Astrocyte (in vitro differentiated cells and primary cell): ENCODE data around the gene ZNF816. TPM values are rescaled to one million over a fixed set of nuclear protein-coding genes. Genes with fewer than 3 reads are reported as not detected.
"Not testable (repeated sequence)": the region's sequence is repeated elsewhere in the genome, so short reads cannot be mapped to it uniquely, and the experiment has no call there.

Experiments
- DNase-seq: peaks from one replicate; pipeline ENCODE4 v3.0.0-alpha.2; 2010; ENCODE audit warnings: low read depth
- FAIRE-seq: peaks from 2 replicates; lab custom pipeline; 2011; peaks lifted over from hg19 to GRCh38; lab: Jason Lieb, UNC
- H2AFZ ChIP-seq: 2 replicates; pipeline ENCODE4 v1.6.0; 2012; ENCODE audit warnings: low read depth, low read length, inconsistent platforms
- H3K27ac ChIP-seq: 2 replicates; pipeline ENCODE4 v1.5.1; 2011; ENCODE audit warnings: low read depth, low read length, inconsistent platforms
- H3K27me3 ChIP-seq: 2 replicates; pipeline ENCODE4 v1.6.0; 2011; ENCODE audit warnings: low read length, inconsistent platforms; ENCODE audit not compliant: insufficient read depth
- H3K36me3 ChIP-seq: 2 replicates; pipeline ENCODE4 v1.5.1; 2011; ENCODE audit warnings: low read length, inconsistent platforms; ENCODE audit not compliant: insufficient read depth
- H3K4me1 ChIP-seq: 2 replicates; pipeline ENCODE4 v1.5.1; 2011; ENCODE audit warnings: low read length, inconsistent platforms; ENCODE audit not compliant: insufficient read depth
- H3K4me2 ChIP-seq: 2 replicates; pipeline ENCODE4 v1.6.0; 2012; ENCODE audit warnings: low read length, inconsistent platforms
- H3K4me3 ChIP-seq: 2 replicates; pipeline ENCODE4 v1.5.1; 2011; ENCODE audit warnings: low read depth, mild to moderate bottlenecking, low read length, inconsistent platforms; ENCODE audit not compliant: insufficient read depth
- H3K79me2 ChIP-seq: 2 replicates; pipeline ENCODE4 v1.6.0; 2012; ENCODE audit warnings: mild to moderate bottlenecking, low read length, inconsistent platforms; ENCODE audit not compliant: insufficient read depth
- H3K9ac ChIP-seq: 2 replicates; pipeline ENCODE4 v1.6.0; 2012; ENCODE audit warnings: mild to moderate bottlenecking, low read length, inconsistent platforms
- H3K9me3 ChIP-seq: 2 replicates; pipeline ENCODE4 v1.5.1; 2012; ENCODE audit warnings: low read depth, mild to moderate bottlenecking, low read length, inconsistent platforms; ENCODE audit not compliant: insufficient read depth
- H4K20me1 ChIP-seq: 2 replicates; pipeline ENCODE4 v1.6.0; 2012; ENCODE audit warnings: low read length, inconsistent platforms; ENCODE audit not compliant: insufficient read depth
- H3K27ac Mint-ChIP-seq: one replicate; pipeline ENCODE4 v1.8.0; 2021; ENCODE audit warnings: mild to moderate bottlenecking, mixed read lengths; ENCODE audit not compliant: unreplicated experiment
- H3K27me3 Mint-ChIP-seq: one replicate; pipeline ENCODE4 v1.8.0; 2021; ENCODE audit warnings: low read depth, mixed read lengths; ENCODE audit not compliant: unreplicated experiment
- H3K36me3 Mint-ChIP-seq: one replicate; pipeline ENCODE4 v1.8.0; 2021; ENCODE audit warnings: low read depth, mixed read lengths; ENCODE audit not compliant: unreplicated experiment
- H3K4me1 Mint-ChIP-seq: one replicate; pipeline ENCODE4 v1.8.0; 2021; ENCODE audit warnings: low read depth, mixed read lengths; ENCODE audit not compliant: unreplicated experiment
- H3K4me3 Mint-ChIP-seq: one replicate; pipeline ENCODE4 v1.8.0; 2021; ENCODE audit warnings: mild to moderate bottlenecking, moderate library complexity, mixed read lengths; ENCODE audit not compliant: unreplicated experiment
- H3K9me3 Mint-ChIP-seq: one replicate; pipeline ENCODE4 v1.8.0; 2021; ENCODE audit warnings: mild to moderate bottlenecking, mixed read lengths; ENCODE audit not compliant: unreplicated experiment
- EZH2 ChIP-seq: IDR thresholded peaks from 2 replicates; pipeline ENCODE4 v1.6.1; 2012; ENCODE audit warnings: mild to moderate bottlenecking, low read length, inconsistent platforms; ENCODE audit not compliant: insufficient read depth
- total RNA-seq: library from RNA; stranded (reverse); gene quantifications from 2 replicates; pipeline ENCODE4 v1.2.1, GENCODE V29; 2021
- TF ChIP-seq, protein P1 (sequence below): IDR thresholded peaks from 2 replicates; pipeline ENCODE4 v1.5.1; 2011; ENCODE audit warnings: low read depth, mild to moderate bottlenecking, inconsistent platforms, low read length, moderate library complexity; ENCODE audit not compliant: insufficient read depth

The ZNF816 gene
- total RNA-seq, 1 donor from 2014 or later = 12.2 TPM

DNA sequence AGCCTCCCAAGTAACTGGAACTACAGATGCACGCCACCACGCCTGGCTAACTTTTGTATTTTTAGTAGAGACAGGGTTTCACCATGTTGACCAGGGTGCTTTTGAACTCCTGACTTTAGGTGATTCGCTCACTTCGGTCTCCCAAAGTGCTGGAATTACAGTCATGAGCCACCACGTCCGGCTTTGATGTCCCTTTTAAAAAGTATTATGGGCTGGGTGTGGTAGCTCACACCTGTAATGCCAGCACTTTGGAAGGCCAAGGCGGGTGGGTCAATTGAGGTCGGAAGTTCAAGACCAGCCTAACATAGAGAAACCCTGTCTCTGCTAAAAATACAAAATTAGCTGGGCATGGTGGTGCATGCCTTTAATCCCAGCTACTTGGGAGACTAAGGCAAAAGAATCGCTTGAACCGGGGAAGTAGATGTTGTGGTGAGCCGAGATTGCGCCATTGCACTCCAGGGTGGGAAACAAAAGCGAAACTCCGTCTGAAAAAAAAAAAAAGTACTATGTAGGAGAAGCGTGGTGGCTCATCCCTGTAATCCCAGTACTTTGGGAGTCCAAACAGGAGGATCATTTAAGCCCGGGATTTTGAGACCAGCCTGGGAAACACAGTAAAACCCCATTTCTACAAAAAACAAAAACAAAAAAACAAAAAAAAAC, 28.2 kb upstream of the ZNF816 start:
- Mint-ChIP-seq H3K4me1 (peaks cover 9% of the 10 kb centered on the region), H3K36me3 (peaks cover 34% of the 10 kb centered on the region), H3K9me3 (peaks cover 4% of the 10 kb centered on the region), H3K27ac (no peak overlapping the region), H3K27me3 (no peaks in the 10 kb centered on the region), H3K4me3 (peak overlapping the region; percentile 14)
- peaks cover 2% of the 10 kb centered on the region for H3K4me1 ChIP-seq
- H3K27ac ChIP-seq = no peak overlapping the region
- no peaks in the 10 kb centered on the region for H4K20me1 ChIP-seq
- no peaks in the 10 kb centered on the region for H3K27me3 ChIP-seq
- no peak overlapping the region for H3K9ac ChIP-seq
- DNase-seq (no peak), FAIRE-seq (no peak)
- H3K9me3 ChIP-seq = peaks cover 12% of the 10 kb centered on the region
- TF ChIP-seq, protein P1, sequence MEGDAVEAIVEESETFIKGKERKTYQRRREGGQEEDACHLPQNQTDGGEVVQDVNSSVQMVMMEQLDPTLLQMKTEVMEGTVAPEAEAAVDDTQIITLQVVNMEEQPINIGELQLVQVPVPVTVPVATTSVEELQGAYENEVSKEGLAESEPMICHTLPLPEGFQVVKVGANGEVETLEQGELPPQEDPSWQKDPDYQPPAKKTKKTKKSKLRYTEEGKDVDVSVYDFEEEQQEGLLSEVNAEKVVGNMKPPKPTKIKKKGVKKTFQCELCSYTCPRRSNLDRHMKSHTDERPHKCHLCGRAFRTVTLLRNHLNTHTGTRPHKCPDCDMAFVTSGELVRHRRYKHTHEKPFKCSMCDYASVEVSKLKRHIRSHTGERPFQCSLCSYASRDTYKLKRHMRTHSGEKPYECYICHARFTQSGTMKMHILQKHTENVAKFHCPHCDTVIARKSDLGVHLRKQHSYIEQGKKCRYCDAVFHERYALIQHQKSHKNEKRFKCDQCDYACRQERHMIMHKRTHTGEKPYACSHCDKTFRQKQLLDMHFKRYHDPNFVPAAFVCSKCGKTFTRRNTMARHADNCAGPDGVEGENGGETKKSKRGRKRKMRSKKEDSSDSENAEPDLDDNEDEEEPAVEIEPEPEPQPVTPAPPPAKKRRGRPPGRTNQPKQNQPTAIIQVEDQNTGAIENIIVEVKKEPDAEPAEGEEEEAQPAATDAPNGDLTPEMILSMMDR = no peak
- no peak for TF ChIP-seq EZH2
- no peaks in the 10 kb centered on the region for H3K36me3 ChIP-seq
- H2AFZ ChIP-seq = no peak overlapping the region
- H3K4me2 ChIP-seq = no peak overlapping the region
- H3K79me2 ChIP-seq = no peaks in the 10 kb centered on the region
- no peak overlapping the region for H3K4me3 ChIP-seq

DNA sequence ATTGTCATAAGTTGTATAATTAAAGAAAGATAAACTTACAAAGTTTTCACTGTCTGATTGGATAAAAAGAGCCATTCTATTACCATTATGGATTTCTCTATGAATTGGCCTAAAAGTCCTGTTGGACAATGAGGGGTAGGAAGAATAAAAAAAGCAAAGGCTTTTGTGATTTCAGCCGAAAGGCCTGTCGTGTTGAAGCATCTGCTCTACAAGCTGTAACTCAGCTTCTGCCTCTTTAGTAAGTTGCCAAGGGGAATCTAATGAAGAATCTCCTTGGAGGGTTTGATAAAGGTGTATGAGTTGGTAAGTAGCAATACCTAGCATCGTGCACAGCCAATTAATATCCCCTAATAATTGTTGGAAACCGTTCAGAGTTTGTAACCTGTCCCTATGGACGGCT, 25.8 kb upstream of the ZNF816 start:
- peaks cover 2% of the 10 kb centered on the region for H3K4me1 ChIP-seq
- H4K20me1 ChIP-seq = no peaks in the 10 kb centered on the region
- no peaks in the 10 kb centered on the region for H3K79me2 ChIP-seq
- no peaks in the 10 kb centered on the region for H3K27me3 Mint-ChIP-seq
- H3K27ac Mint-ChIP-seq = no peak overlapping the region
- peaks cover 12% of the 10 kb centered on the region for H3K9me3 ChIP-seq
- no peak overlapping the region for H3K4me3 ChIP-seq
- H3K4me1 Mint-ChIP-seq = peaks cover 9% of the 10 kb centered on the region
- TF ChIP-seq, protein P1 = no peak
- no peak for TF ChIP-seq EZH2
- no peak overlapping the region for H2AFZ ChIP-seq
- H3K27me3 ChIP-seq = no peaks in the 10 kb centered on the region
- no peak overlapping the region for H3K4me3 Mint-ChIP-seq
- H3K9me3 Mint-ChIP-seq = peaks cover 11% of the 10 kb centered on the region
- H3K4me2 ChIP-seq = no peak overlapping the region
- H3K9ac ChIP-seq = no peak overlapping the region
- H3K36me3 ChIP-seq = no peaks in the 10 kb centered on the region
- peaks cover 49% of the 10 kb centered on the region for H3K36me3 Mint-ChIP-seq
- no peak for DNase-seq
- no peak overlapping the region for H3K27ac ChIP-seq
- FAIRE-seq = no peak

DNA sequence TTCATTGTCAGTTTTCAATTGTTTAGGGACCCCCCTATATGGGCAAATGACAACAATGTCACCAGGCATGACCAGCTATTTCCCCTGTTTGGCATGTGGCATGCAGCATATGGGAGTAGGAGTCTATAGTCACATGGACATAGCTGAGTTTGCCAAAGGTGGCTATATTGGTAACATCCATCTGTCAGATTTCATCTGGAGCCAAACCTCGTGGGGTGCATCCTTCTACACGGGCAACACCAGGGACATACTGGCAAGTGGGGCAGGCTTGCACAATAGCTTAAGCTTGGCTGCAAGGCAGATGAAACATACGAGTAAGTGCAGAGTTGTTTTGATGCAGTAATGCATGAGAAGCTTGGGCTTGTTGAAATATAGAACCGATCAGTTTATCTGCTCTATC, 24.5 kb upstream of the ZNF816 start:
- no peaks in the 10 kb centered on the region for H3K27me3 Mint-ChIP-seq
- H3K4me1 Mint-ChIP-seq = peaks cover 6% of the 10 kb centered on the region
- H4K20me1 ChIP-seq = no peaks in the 10 kb centered on the region
- H2AFZ ChIP-seq = no peak overlapping the region
- no peak overlapping the region for H3K27ac Mint-ChIP-seq
- H3K4me1 ChIP-seq = no peaks in the 10 kb centered on the region
- no peak overlapping the region for H3K4me2 ChIP-seq
- H3K9ac ChIP-seq = no peak overlapping the region
- peaks cover 51% of the 10 kb centered on the region for H3K36me3 Mint-ChIP-seq
- no peaks in the 10 kb centered on the region for H3K79me2 ChIP-seq
- no peak overlapping the region for H3K4me3 ChIP-seq
- no peak overlapping the region for H3K27ac ChIP-seq
- H3K27me3 ChIP-seq = no peaks in the 10 kb centered on the region
- H3K4me3 Mint-ChIP-seq = no peak overlapping the region
- H3K9me3 ChIP-seq = peaks cover 12% of the 10 kb centered on the region
- peaks cover 11% of the 10 kb centered on the region for H3K9me3 Mint-ChIP-seq
- DNase-seq (no peak), FAIRE-seq (no peak)
- TF ChIP-seq, protein P1 = no peak
- no peak for TF ChIP-seq EZH2
- no peaks in the 10 kb centered on the region for H3K36me3 ChIP-seq

DNA sequence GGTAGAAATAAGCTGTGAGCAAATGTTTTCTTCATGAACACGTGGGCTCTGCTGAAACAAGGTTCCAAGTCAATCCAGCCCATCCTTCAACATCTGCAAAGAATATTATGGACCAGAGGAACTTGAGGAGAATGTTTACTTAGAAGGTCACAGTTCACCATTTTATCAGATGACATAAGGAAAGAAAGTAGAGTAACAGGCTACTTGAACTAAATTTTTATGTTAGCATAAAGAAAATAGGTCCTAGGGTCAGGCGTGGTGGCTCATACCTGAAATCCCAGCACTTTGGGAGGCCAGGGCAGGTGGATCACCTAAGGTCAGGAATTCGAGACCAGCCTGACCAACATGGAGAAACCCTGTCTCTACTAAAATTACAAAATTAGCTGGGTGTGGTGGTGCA, 20.5 kb upstream of the ZNF816 start:
- not testable (repeated sequence) for H3K4me3 Mint-ChIP-seq, H2AFZ ChIP-seq, H3K27ac Mint-ChIP-seq, H3K4me1 Mint-ChIP-seq, H3K79me2 ChIP-seq, H3K27me3 ChIP-seq, DNase-seq, H4K20me1 ChIP-seq, H3K9ac ChIP-seq, H3K27ac ChIP-seq, FAIRE-seq, H3K4me3 ChIP-seq, H3K4me1 ChIP-seq, H3K36me3 ChIP-seq, H3K27me3 Mint-ChIP-seq, H3K4me2 ChIP-seq
- peaks cover 10% of the 10 kb centered on the region for H3K9me3 ChIP-seq
- Mint-ChIP-seq H3K9me3 (peaks cover 13% of the 10 kb centered on the region), H3K36me3 (peaks cover 55% of the 10 kb centered on the region)
